Measurements from ENCODE around the gene FBLN5.
"Not testable (repeated sequence)": the region's sequence is repeated elsewhere in the genome, so short reads cannot be mapped to it uniquely, and the experiment has no call there.

The FBLN5 gene

DNA sequence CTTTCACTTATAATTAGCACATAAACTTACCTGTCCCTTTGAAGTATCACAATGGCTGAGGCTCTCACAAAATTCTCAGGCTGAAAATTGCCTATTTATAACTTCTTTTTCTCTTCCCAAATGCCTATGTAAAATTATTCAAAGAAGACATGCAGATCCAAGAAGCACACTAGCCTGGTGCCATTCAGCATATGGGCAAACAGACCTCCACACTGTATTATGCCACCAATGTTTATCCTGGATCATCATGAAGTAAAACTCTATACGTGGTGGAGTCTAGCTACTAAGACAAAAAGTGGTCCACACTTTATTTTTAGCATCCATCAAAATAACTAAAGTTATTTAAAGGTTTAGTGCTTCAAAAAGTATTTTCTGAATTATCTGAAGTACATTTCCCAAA, 95.9 kb downstream of the FBLN5 start:
- Histone ChIP-seq H3K4me3 (ENCODE audit: low read length) (no peak overlapping the region), H3K27me3 (ENCODE audit: insufficient read depth, low read length) (no peaks in the 10 kb centered on the region), H3K9me3 (ENCODE audit: insufficient read depth, low read depth, low read length) (no peaks in the 10 kb centered on the region), H3K9ac (ENCODE audit: low read depth, low read length) (no peak overlapping the region), H3K27ac (ENCODE audit: low read depth, low read length) (no peak overlapping the region), H3K36me3 (ENCODE audit: insufficient read depth, low read length) (no peaks in the 10 kb centered on the region), H3K4me1 (ENCODE audit: insufficient read depth, low read length) (peaks cover 6% of the 10 kb centered on the region; the same call in 1 of the 2 replicates)
- WGBS: no CpG with 5 or more reads among the region's 1 CpG

DNA sequence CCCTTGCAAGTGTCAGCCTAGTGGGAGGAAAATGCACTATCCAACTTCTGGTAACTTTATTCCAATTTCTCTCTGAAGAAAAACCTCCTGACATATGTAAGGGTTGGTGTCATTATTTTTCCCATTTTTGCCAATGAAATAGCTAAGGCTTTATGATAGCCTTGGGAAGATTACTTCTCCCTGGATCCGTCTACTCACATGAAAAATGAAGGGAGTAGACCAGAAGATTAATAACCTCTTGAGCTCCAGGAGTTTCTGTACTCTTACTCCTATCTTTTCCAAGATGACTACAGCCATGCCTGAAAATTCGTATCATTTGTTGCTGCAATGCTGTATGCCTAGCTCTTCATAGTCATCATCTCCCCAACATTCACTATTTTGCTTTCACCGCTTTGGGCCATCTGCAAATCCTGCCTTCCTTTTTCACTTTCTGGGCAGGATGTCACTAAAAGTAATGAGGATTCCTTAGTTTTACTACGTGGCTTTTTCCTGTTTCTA, 98.9 kb downstream of the FBLN5 start:
- no peaks in the 10 kb centered on the region for H3K36me3 ChIP-seq (ENCODE audit: insufficient read depth, low read length)
- no peaks in the 10 kb centered on the region for H3K27me3 ChIP-seq (ENCODE audit: insufficient read depth, low read length)
- H3K4me3 ChIP-seq (ENCODE audit: low read length): no peak overlapping the region
- H3K9me3 ChIP-seq (ENCODE audit: insufficient read depth, low read depth, low read length): no peaks in the 10 kb centered on the region
- H3K27ac ChIP-seq (ENCODE audit: low read depth, low read length): no peak overlapping the region
- 0 out of 2 replicates have a peak, but pooled peaks cover under 1% of the 10 kb centered on the region for H3K4me1 ChIP-seq (ENCODE audit: insufficient read depth, low read length)
- H3K9ac ChIP-seq (ENCODE audit: low read depth, low read length): no peak overlapping the region
- 90% methylated on average over 4 of the region's 4 CpGs for WGBS

DNA sequence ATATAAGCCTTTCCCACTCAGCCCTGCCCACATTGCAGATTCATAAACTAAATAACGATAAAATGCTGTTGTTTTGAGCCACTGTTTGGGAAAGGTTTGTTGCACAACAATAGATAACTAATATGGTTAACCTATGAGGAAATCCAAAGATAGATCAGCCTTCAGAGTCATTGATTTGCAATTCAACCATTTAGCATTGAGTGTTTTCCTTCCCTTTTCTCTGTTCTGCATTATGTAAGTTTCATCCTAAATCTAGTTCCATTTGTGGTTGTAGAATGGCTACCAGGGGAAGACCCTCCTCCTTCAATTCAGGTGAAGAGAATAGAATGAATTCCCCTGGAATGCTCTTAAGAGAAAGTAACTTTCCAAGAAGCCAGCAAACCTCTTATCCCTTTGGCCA, 99.8 kb downstream of the FBLN5 start:
- no peaks in the 10 kb centered on the region for H3K36me3 ChIP-seq (ENCODE audit: insufficient read depth, low read length)
- no peak overlapping the region for H3K27ac ChIP-seq (ENCODE audit: low read depth, low read length)
- H3K4me1 ChIP-seq (ENCODE audit: insufficient read depth, low read length): no peaks in the 10 kb centered on the region
- H3K9me3 ChIP-seq (ENCODE audit: insufficient read depth, low read depth, low read length): no peaks in the 10 kb centered on the region
- no peak overlapping the region for H3K9ac ChIP-seq (ENCODE audit: low read depth, low read length)
- 100% methylated on average over 1 of the region's 1 CpG for WGBS
- no peak overlapping the region for H3K4me3 ChIP-seq (ENCODE audit: low read length)
- no peaks in the 10 kb centered on the region for H3K27me3 ChIP-seq (ENCODE audit: insufficient read depth, low read length)

DNA sequence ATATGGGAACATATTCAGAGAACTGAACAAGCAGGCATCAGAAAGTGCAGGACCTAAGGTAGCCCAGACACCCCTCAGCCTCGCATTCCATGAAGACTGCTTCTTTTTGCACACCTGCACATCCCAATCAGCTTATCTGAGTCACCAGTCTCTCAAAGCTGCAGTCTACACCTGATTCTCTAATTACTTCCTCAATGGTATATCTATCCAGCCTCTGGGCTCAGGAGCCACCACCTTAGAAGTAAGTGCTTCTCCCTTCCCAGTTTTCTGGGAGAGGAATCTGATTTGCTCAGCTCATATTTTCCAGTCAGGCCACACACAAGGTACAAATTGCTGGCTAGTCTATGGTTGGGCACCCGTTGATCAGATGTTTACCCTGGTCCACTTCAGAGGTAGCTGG, 101.8 kb downstream of the FBLN5 start:
- Histone ChIP-seq H3K9ac (ENCODE audit: low read depth, low read length) (no peak overlapping the region), H3K36me3 (ENCODE audit: insufficient read depth, low read length) (no peaks in the 10 kb centered on the region), H3K9me3 (ENCODE audit: insufficient read depth, low read depth, low read length) (no peaks in the 10 kb centered on the region), H3K4me3 (ENCODE audit: low read length) (no peak overlapping the region), H3K27me3 (ENCODE audit: insufficient read depth, low read length) (no peaks in the 10 kb centered on the region), H3K27ac (ENCODE audit: low read depth, low read length) (no peak overlapping the region), H3K4me1 (ENCODE audit: insufficient read depth, low read length) (no peaks in the 10 kb centered on the region)
- WGBS: 89% methylated on average over 2 of the region's 2 CpGs

DNA sequence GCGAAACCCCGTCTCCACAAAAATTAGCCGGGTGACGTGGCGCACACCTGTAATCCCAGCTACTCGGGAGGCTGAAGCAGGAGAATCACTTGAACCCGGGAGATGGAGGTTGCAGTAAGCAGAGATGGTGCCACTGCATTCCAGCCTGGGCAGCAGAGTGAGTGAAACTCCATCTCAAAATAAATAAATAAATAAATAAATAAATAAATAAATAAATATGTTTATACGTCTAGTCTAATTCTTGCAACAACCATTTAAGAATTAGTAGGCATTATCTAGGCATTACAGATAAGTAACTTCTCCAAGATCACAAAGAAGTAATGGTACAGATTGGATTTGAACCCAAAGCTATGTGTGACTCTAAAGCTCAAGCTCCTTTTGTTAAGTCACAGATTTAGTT, 102.4 kb downstream of the FBLN5 start:
- not testable (repeated sequence) for H3K9ac ChIP-seq (ENCODE audit: low read depth, low read length); H3K27me3 ChIP-seq (ENCODE audit: insufficient read depth, low read length); H3K9me3 ChIP-seq (ENCODE audit: insufficient read depth, low read depth, low read length); H3K36me3 ChIP-seq (ENCODE audit: insufficient read depth, low read length); H3K4me3 ChIP-seq (ENCODE audit: low read length); H3K4me1 ChIP-seq (ENCODE audit: insufficient read depth, low read length); H3K27ac ChIP-seq (ENCODE audit: low read depth, low read length)
- 96% methylated on average over 7 of the region's 8 CpGs for WGBS

DNA sequence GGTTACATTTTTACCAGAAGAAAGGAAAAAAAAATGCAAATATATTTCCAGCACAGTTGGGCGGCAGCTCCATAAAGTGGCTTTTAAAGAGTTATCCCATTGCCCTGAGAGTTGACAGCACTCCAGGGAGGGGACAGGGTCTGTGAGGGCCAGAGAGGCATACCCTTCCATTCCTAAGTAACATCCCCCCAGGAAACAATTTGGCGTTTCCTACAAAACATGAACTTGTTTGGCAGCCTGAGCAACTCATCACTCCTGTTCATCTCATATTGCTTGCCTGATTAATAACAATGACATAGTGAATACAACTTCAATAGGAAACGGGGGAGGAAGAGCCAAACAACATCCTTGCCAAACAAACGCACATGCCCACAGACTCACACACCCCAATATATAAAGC, 103.5 kb downstream of the FBLN5 start:
- WGBS: 100% methylated on average over 3 of the region's 4 CpGs

DNA sequence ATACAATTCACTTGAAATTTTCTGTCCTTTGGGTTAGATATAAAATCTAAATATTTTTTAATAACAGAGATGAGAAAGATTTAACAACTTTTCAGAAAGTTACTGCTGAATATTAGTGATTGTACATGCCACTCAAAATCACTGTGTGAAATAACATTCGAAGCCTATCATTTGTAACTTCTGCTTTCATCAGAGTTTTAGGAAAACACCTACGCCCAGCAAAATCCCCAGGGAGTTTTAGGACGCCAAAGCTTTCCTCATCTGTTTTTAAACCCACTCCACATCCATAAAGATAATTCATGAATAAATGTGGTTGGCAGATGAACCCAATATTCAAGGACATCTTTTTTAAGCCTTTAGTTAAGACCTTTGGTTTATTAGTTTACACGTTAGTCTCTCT, 104.1 kb downstream of the FBLN5 start:
- 93% methylated on average over 3 of the region's 4 CpGs for WGBS
- no peaks in the 10 kb centered on the region for H3K27me3 ChIP-seq (ENCODE audit: insufficient read depth, low read length)

More for the DNA sequence above, 103.5 kb downstream of the FBLN5 start:
- no peaks in the 10 kb centered on the region for H3K27me3 ChIP-seq (ENCODE audit: insufficient read depth, low read length)
- no peak overlapping the region for H3K27ac ChIP-seq (ENCODE audit: low read depth, low read length)
- no peaks in the 10 kb centered on the region for H3K36me3 ChIP-seq (ENCODE audit: insufficient read depth, low read length)
- H3K9me3 ChIP-seq (ENCODE audit: insufficient read depth, low read depth, low read length): no peaks in the 10 kb centered on the region
- no peak overlapping the region for H3K4me3 ChIP-seq (ENCODE audit: low read length)
- H3K9ac ChIP-seq (ENCODE audit: low read depth, low read length): no peak overlapping the region
- H3K4me1 ChIP-seq (ENCODE audit: insufficient read depth, low read length): no peaks in the 10 kb centered on the region

DNA sequence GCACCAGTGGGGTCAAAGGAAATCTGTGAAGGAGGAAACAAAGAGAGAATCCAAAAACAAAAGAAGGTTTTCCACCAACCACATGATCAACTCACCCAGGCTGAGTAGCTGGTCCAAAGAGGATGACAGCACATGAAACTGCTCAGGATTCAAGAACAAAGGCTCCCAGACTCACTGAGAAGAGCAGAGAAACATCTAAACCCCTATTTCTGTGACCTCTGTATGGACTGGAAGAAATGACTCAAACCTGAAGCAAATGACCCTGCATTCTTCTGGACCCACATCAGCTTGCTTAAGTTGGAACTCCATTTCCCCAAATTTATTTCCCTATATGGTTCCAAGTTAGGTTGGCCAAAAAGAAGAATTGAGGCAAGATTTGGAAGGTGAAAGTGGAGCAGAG, 106.4 kb downstream of the FBLN5 start:
- no peak overlapping the region for H3K4me3 ChIP-seq (ENCODE audit: low read length)
- H3K9ac ChIP-seq (ENCODE audit: low read depth, low read length): no peak overlapping the region
- H3K4me1 ChIP-seq (ENCODE audit: insufficient read depth, low read length): no peaks in the 10 kb centered on the region
- H3K27ac ChIP-seq (ENCODE audit: low read depth, low read length): no peak overlapping the region
- H3K36me3 ChIP-seq (ENCODE audit: insufficient read depth, low read length): no peaks in the 10 kb centered on the region
- H3K9me3 ChIP-seq (ENCODE audit: insufficient read depth, low read depth, low read length): no peaks in the 10 kb centered on the region
- H3K27me3 ChIP-seq (ENCODE audit: insufficient read depth, low read length): peaks cover 2% of the 10 kb centered on the region

More for the DNA sequence above, 104.1 kb downstream of the FBLN5 start:
- Histone ChIP-seq H3K9me3 (ENCODE audit: insufficient read depth, low read depth, low read length) (no peaks in the 10 kb centered on the region), H3K4me1 (ENCODE audit: insufficient read depth, low read length) (no peaks in the 10 kb centered on the region), H3K4me3 (ENCODE audit: low read length) (no peak overlapping the region), H3K27ac (ENCODE audit: low read depth, low read length) (no peak overlapping the region), H3K9ac (ENCODE audit: low read depth, low read length) (no peak overlapping the region), H3K36me3 (ENCODE audit: insufficient read depth, low read length) (no peaks in the 10 kb centered on the region)

DNA sequence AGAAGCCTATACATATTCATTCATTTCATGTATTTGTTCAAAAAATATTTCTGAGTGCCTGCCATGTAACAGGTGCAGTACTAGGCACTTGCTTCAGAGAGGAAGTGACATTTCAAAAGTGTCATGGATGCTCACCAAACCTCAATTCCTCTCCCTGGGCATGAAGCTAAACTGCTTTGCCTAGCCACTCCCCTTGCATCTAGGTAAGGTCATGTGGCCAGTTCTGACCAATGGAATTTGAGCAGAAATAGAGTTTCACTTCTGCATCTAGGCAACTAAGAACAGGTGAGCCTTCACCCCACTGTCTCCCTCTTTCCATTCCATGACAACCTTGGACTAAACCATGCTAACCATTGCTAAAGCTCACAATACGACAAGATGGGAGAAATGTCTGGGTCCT, 107.7 kb downstream of the FBLN5 start:
- no peaks in the 10 kb centered on the region for H3K9me3 ChIP-seq (ENCODE audit: insufficient read depth, low read depth, low read length)
- H3K27ac ChIP-seq (ENCODE audit: low read depth, low read length): no peak overlapping the region
- H3K4me1 ChIP-seq (ENCODE audit: insufficient read depth, low read length): 0 out of 2 replicates have a peak, but pooled peaks cover 6% of the 10 kb centered on the region
- peaks cover 15% of the 10 kb centered on the region for H3K27me3 ChIP-seq (ENCODE audit: insufficient read depth, low read length)
- H3K9ac ChIP-seq (ENCODE audit: low read depth, low read length): no peak overlapping the region
- WGBS: 91% methylated on average over 1 of the region's 1 CpG
- no peaks in the 10 kb centered on the region for H3K36me3 ChIP-seq (ENCODE audit: insufficient read depth, low read length)
- no peak overlapping the region for H3K4me3 ChIP-seq (ENCODE audit: low read length)

DNA sequence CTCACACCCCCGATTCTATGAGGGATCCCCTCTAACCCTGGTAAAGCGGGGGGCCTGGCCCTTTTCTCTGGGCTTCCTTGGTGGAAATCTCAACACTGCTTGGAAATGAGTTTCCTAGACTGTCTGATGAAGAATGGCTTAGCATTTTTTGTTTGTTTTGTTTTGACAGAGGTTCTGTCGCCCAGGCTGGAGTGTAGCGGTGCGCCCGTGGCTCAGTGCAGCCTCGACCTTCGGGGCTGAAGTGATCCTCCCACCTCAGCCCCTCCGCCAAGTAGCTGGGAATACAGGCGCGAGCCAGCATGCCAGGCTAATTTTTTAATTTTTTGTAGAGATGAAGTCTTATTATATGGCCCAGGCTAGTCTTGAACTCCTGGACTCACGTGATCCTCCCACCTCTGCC, 110.4 kb downstream of the FBLN5 start:
- Histone ChIP-seq H3K27me3 (ENCODE audit: insufficient read depth, low read length) (peaks cover 15% of the 10 kb centered on the region), H3K9me3 (ENCODE audit: insufficient read depth, low read depth, low read length) (no peaks in the 10 kb centered on the region), H3K27ac (ENCODE audit: low read depth, low read length) (no peak overlapping the region), H3K9ac (ENCODE audit: low read depth, low read length) (no peak overlapping the region), H3K4me3 (ENCODE audit: low read length) (peak overlapping the region; percentile 87), H3K4me1 (ENCODE audit: insufficient read depth, low read length) (0 out of 2 replicates have a peak, but pooled peaks cover 7% of the 10 kb centered on the region), H3K36me3 (ENCODE audit: insufficient read depth, low read length) (no peaks in the 10 kb centered on the region)
- 85% methylated on average over 10 of the region's 12 CpGs for WGBS

DNA sequence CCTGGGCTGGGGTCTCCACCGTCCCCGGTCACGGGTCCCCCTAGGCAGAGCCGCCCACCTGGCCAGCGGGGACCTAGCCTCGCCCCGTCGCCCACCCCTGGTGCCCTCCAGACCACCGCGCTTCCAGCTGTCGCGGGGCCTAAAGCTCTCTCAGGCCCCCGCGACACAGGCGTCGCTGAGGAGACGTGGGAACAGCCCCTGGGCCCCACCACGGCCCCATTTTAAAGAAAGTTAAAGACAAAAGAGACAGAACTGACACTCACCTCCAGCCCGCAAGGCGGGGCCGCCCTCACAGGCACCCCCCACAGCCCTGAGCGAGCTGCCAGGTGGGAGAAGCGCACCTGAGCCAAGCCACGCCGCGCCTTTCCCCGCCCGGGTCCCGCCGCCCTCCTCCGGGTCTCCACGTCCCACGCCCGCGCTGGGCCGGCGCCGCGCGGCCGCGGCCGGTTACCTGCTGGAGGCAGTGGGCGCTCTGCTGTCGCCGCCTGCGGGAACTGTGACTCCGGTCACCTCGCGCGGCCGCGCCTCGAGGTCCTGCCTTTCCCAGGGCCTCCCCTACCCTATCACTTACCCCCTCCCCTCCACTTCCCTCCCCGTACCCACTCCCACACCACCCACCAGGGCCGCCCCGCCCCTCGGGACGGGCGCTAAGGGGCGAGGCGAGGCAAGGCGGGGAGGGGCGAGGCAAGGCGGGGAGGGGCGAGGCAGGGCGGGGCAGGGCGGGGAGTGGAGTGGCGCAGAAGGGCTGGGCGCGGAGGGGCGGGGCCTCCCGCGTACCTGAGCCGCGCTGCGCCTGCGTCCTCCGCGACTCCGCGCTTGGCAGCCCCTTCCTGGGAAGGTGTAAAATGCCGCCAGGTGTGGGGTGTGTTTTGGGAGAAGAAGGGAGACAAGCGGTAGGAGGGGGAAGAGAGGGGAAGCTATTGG, 111.3 kb downstream of the FBLN5 start:
- no peak overlapping the region for H3K27ac ChIP-seq (ENCODE audit: low read depth, low read length)
- peak overlapping the region; percentile 58 for H3K9ac ChIP-seq (ENCODE audit: low read depth, low read length)
- H3K36me3 ChIP-seq (ENCODE audit: insufficient read depth, low read length): no peaks in the 10 kb centered on the region
- peaks cover 15% of the 10 kb centered on the region for H3K27me3 ChIP-seq (ENCODE audit: insufficient read depth, low read length)
- H3K9me3 ChIP-seq (ENCODE audit: insufficient read depth, low read depth, low read length): no peaks in the 10 kb centered on the region
- WGBS: under 1% methylated on average over 77 of the region's 84 CpGs
- peaks cover 13% of the 10 kb centered on the region for H3K4me1 ChIP-seq (ENCODE audit: insufficient read depth, low read length)
- H3K4me3 ChIP-seq (ENCODE audit: low read length): peak overlapping the region; percentile 87

Data from HUES64 (cell line).